ENCODE measurements around the gene PLCXD1. TPM values are rescaled to one million over a fixed set of nuclear protein-coding genes. Genes with fewer than 3 reads are reported as not detected.
"Not testable (repeated sequence)": the region's sequence is repeated elsewhere in the genome, so short reads cannot be mapped to it uniquely, and the experiment has no call there.

Gene PLCXD1
- total RNA-seq, 1 experiment from 2014 or later, result 8.7 TPM

GRCh38 chrX:319579-320125, 38.5 kb downstream of the PLCXD1 start:
- CTCF ChIA-PET, result no interaction called here
- TF ChIP-seq, protein P1, sequence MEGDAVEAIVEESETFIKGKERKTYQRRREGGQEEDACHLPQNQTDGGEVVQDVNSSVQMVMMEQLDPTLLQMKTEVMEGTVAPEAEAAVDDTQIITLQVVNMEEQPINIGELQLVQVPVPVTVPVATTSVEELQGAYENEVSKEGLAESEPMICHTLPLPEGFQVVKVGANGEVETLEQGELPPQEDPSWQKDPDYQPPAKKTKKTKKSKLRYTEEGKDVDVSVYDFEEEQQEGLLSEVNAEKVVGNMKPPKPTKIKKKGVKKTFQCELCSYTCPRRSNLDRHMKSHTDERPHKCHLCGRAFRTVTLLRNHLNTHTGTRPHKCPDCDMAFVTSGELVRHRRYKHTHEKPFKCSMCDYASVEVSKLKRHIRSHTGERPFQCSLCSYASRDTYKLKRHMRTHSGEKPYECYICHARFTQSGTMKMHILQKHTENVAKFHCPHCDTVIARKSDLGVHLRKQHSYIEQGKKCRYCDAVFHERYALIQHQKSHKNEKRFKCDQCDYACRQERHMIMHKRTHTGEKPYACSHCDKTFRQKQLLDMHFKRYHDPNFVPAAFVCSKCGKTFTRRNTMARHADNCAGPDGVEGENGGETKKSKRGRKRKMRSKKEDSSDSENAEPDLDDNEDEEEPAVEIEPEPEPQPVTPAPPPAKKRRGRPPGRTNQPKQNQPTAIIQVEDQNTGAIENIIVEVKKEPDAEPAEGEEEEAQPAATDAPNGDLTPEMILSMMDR (conservative IDR thresholded peaks at IDR 0.05), result no peak
- no peak for TF ChIP-seq EZH2 (IDR thresholded peaks at IDR 0.05; ENCODE audit: low read depth)
- Histone ChIP-seq H3F3A (ENCODE audit: insufficient read depth, low read depth) (peaks cover 6% of the 10 kb centered on the region; the same call in 1 of the 2 replicates), H3K27me3 (ENCODE audit: insufficient read depth, low read depth) (no peaks in the 10 kb centered on the region), H2AFZ (peak overlapping the region; percentile 80; the same call in 1 of the 2 replicates), H3K4me2 (peak overlapping the region; percentile 84), H3K79me2 (ENCODE audit: low read depth) (peaks cover 13% of the 10 kb centered on the region; the same call in 1 of the 2 replicates), H3K9me2 (ENCODE audit: insufficient read depth) (no peaks in the 10 kb centered on the region), H3K9me3 (ENCODE audit: insufficient read depth, low read depth) (no peaks in the 10 kb centered on the region), H3K4me1 (replicated peaks; ENCODE audit: insufficient read depth) (no peaks in the 10 kb centered on the region), H3K36me3 (ENCODE audit: low read depth) (no peaks in the 10 kb centered on the region), H3K27ac (no peak overlapping the region), H4K20me1 (ENCODE audit: insufficient read depth) (no peaks in the 10 kb centered on the region), H3K4me3 (peak overlapping the region; percentile 69)
- POLR2A ChIA-PET (ENCODE audit: unreplicated experiment), result no interaction called here
- BruUV-seq (replicated peaks), result no TSS peak
- no peak for DNase-seq
- intact Hi-C loops (cut with micrococcal nuclease; ENCODE audit: unreplicated experiment), result loop anchor here (2.0 kb wide), 1 partner anchor 37 kb away; no protein-coding TSS in a partner anchor

- Histone ChIP-seq H3K27ac (no peak overlapping the region), H3K4me2 (peak overlapping the region; percentile 84), H3K79me2 (ENCODE audit: low read depth) (peaks cover 13% of the 10 kb centered on the region; the same call in 1 of the 2 replicates), H3K27me3 (ENCODE audit: insufficient read depth, low read depth) (no peaks in the 10 kb centered on the region), H4K20me1 (ENCODE audit: insufficient read depth) (no peaks in the 10 kb centered on the region), H2AFZ (no peak overlapping the region), H3K9me3 (ENCODE audit: insufficient read depth, low read depth) (no peaks in the 10 kb centered on the region), H3K4me3 (peak overlapping the region; percentile 69), H3F3A (ENCODE audit: insufficient read depth, low read depth) (peaks cover 6% of the 10 kb centered on the region; the same call in 1 of the 2 replicates), H3K9me2 (ENCODE audit: insufficient read depth) (no peaks in the 10 kb centered on the region), H3K4me1 (replicated peaks; ENCODE audit: insufficient read depth) (no peaks in the 10 kb centered on the region), H3K36me3 (ENCODE audit: low read depth) (no peaks in the 10 kb centered on the region)
- TF ChIP-seq, protein P1 (conservative IDR thresholded peaks at IDR 0.05), result no peak
- no peak for TF ChIP-seq EZH2 (IDR thresholded peaks at IDR 0.05; ENCODE audit: low read depth)
- ChIA-PET CTCF (no interaction called here), POLR2A (ENCODE audit: unreplicated experiment) (no interaction called here)
- intact Hi-C loops (cut with micrococcal nuclease; ENCODE audit: unreplicated experiment), result no loop called here
- DNase-seq, result no peak
- no TSS peak for BruUV-seq (replicated peaks)
Observed at GRCh38 chrX:320126-320783, 39.1 kb downstream of the PLCXD1 start.

GRCh38 chrX:323721-324628, 42.8 kb downstream of the PLCXD1 start:
- ChIA-PET POLR2A (ENCODE audit: unreplicated experiment) (no interaction called here), CTCF (no interaction called here)
- H4K20me1 ChIP-seq (ENCODE audit: insufficient read depth), result no peaks in the 10 kb centered on the region
- DNase-seq, result peak in 1 of 2 experiments; percentile 43
- no peaks in the 10 kb centered on the region for H3K4me1 ChIP-seq (replicated peaks; ENCODE audit: insufficient read depth)
- no peaks in the 10 kb centered on the region for H3K9me2 ChIP-seq (ENCODE audit: insufficient read depth)
- no peak for TF ChIP-seq EZH2 (IDR thresholded peaks at IDR 0.05; ENCODE audit: low read depth)
- TF ChIP-seq, protein P1 (conservative IDR thresholded peaks at IDR 0.05), result no peak
- no TSS peak for BruUV-seq (replicated peaks)
- intact Hi-C loops (cut with micrococcal nuclease; ENCODE audit: unreplicated experiment), result no loop called here
- H3K79me2 ChIP-seq (ENCODE audit: low read depth), result 0 out of 2 replicates have a peak, but pooled peaks cover 4% of the 10 kb centered on the region
- no peak overlapping the region for H2AFZ ChIP-seq
- H3K9me3 ChIP-seq (ENCODE audit: insufficient read depth, low read depth), result no peaks in the 10 kb centered on the region
- H3K4me2 ChIP-seq, result no peak overlapping the region
- no peaks in the 10 kb centered on the region for H3K27me3 ChIP-seq (ENCODE audit: insufficient read depth, low read depth)
- H3K4me3 ChIP-seq, result no peak overlapping the region
- peaks cover 6% of the 10 kb centered on the region; the same call in 1 of the 2 replicates for H3F3A ChIP-seq (ENCODE audit: insufficient read depth, low read depth)
- H3K36me3 ChIP-seq (ENCODE audit: low read depth), result no peaks in the 10 kb centered on the region
- no peak overlapping the region for H3K27ac ChIP-seq

DNA sequence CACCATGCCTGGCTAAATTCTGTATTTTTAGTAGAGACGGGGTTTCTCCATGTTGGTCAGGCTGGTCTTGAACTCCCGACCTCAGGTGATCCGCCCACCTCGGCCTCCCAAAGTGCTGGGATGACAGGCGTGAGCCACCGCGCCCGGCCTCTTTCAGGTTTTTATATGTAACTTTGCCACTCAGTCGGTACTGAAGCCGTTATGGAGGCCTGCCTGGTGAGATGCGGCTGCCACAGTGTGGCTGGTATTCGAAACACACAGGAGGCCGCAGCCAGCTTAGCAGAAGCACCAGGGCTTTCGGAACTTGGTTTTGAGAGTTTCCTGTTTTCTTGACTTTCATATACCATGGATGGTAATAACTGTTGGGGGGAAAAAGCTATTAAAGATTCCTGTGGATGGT, 43.5 kb downstream of the PLCXD1 start:
- H3K4me1 ChIP-seq (replicated peaks; ENCODE audit: insufficient read depth); H3F3A ChIP-seq (ENCODE audit: insufficient read depth, low read depth); H3K27ac ChIP-seq; intact Hi-C loops (cut with micrococcal nuclease; ENCODE audit: unreplicated experiment); H3K36me3 ChIP-seq (ENCODE audit: low read depth); H3K9me2 ChIP-seq (ENCODE audit: insufficient read depth); H3K4me2 ChIP-seq; POLR2A ChIA-PET (ENCODE audit: unreplicated experiment); H2AFZ ChIP-seq; H3K27me3 ChIP-seq (ENCODE audit: insufficient read depth, low read depth); BruUV-seq (replicated peaks); H3K79me2 ChIP-seq (ENCODE audit: low read depth); H3K4me3 ChIP-seq; H3K9me3 ChIP-seq (ENCODE audit: insufficient read depth, low read depth); DNase-seq; H4K20me1 ChIP-seq (ENCODE audit: insufficient read depth); CTCF ChIA-PET: not testable (repeated sequence)
